Peyer's patch (tissue), 4 donors: ENCODE data around the gene CCDC88C.

Experiments
- POLR2A ChIP-seq, 2 donors: fragments of 450-650 bp; IDR thresholded peaks; one replicate each; pipeline ENCODE4 v1.5.1; 2017; ENCODE audit warnings: antibody characterized with exemption in 2 of 2, mild to moderate bottlenecking in 2 of 2, moderate library complexity in 2 of 2
- TF ChIP-seq, protein P1 (sequence below), 6 experiments: fragments of 450-650 bp in 4 of 6; fragments of 200-600 bp in 2 of 6; sonication (generic) in 1 of 6; IDR thresholded peaks; one replicate each; pipeline ENCODE4 v1.5.1; 2017 to 2019; ENCODE audit warnings: antibody characterized with exemption in 6 of 6, mild to moderate bottlenecking in 3 of 6, moderate library complexity in 1 of 6

DNA sequence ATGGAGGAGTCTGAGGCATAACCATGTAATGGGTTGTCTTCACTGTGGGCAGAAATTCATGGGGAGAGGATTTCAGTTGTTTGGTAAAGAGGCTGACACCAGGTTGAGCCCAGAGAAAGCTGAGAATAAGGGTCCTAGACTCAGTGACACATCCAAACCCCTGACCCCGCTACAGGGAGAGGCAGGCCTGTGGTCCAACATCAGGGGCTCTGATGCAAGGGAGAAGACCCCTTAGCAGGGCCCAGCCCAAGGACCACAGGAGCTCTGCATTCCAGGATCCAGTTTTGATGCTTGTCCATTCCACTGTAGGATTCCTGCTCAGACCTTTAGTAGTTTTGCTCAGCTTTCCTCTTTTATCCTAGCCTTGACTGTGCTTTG is 188.6 kb downstream of the CCDC88C start:
- no peak for TF ChIP-seq POLR2A (IDR thresholded peaks at IDR 0.05)
- TF ChIP-seq, protein P1, sequence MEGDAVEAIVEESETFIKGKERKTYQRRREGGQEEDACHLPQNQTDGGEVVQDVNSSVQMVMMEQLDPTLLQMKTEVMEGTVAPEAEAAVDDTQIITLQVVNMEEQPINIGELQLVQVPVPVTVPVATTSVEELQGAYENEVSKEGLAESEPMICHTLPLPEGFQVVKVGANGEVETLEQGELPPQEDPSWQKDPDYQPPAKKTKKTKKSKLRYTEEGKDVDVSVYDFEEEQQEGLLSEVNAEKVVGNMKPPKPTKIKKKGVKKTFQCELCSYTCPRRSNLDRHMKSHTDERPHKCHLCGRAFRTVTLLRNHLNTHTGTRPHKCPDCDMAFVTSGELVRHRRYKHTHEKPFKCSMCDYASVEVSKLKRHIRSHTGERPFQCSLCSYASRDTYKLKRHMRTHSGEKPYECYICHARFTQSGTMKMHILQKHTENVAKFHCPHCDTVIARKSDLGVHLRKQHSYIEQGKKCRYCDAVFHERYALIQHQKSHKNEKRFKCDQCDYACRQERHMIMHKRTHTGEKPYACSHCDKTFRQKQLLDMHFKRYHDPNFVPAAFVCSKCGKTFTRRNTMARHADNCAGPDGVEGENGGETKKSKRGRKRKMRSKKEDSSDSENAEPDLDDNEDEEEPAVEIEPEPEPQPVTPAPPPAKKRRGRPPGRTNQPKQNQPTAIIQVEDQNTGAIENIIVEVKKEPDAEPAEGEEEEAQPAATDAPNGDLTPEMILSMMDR (IDR thresholded peaks at IDR 0.05) = no peak
